Measurements from ENCODE around the gene ITSN1. TPM values are rescaled to one million over a fixed set of nuclear protein-coding genes. Genes with fewer than 3 reads are reported as not detected.

Gene ITSN1
- total and polyA plus RNA-seq, 12 donors, result 20.0 to 60.5 (median 36.7) TPM

GRCh38 chr21:33684923-33685560 lies 42.7 kb downstream of the ITSN1 start:
- WGBS, 4 donors, result 13 to 26% (median 20%) methylated on average over 5 of the region's 5 CpGs
- no peak for DNase-seq
- H3K9me3 ChIP-seq (replicated peaks in 1 of 3), result no peaks in the 10 kb centered on the region
- peak overlapping the region in 1 of 4 donors; percentile 4 for H3K4me3 ChIP-seq
- intact Hi-C loops (cut with DNase I), result no loop called here
- H3K27ac ChIP-seq, result peak overlapping the region in 4 of 5 donors; percentile 33 to 71 (median 61)
- no peaks in the 10 kb centered on the region for H3K36me3 ChIP-seq (replicated peaks in 1 of 2)
- H3K4me1 ChIP-seq (replicated peaks in 1 of 2), result peaks cover 40 to 54% of the 10 kb centered on the region in 2 donors
- H3K27me3 ChIP-seq, result no peaks in the 10 kb centered on the region
- no peak for TF ChIP-seq POLR2A (IDR thresholded peaks at IDR 0.05)
- TF ChIP-seq CTCF (IDR thresholded peaks at IDR 0.05), result no peak

GRCh38 chr21:33685613-33686197 lies 43.4 kb downstream of the ITSN1 start:
- intact Hi-C loops (cut with DNase I), result no loop called here
- H3K27me3 ChIP-seq, result no peaks in the 10 kb centered on the region

GRCh38 chr21:33686386-33686785 lies 44.1 kb downstream of the ITSN1 start:
- no peaks in the 10 kb centered on the region for H3K36me3 ChIP-seq (replicated peaks in 1 of 2)
- TF ChIP-seq POLR2A (IDR thresholded peaks at IDR 0.05) (no peak), CTCF (IDR thresholded peaks at IDR 0.05) (no peak)
- no peak for DNase-seq
- peaks cover 43 to 60% of the 10 kb centered on the region in 2 donors for H3K4me1 ChIP-seq (replicated peaks in 1 of 2)
- peak overlapping the region in 3 of 5 donors; percentile 32 to 61 (median 52) for H3K27ac ChIP-seq
- intact Hi-C loops (cut with DNase I), result no loop called here
- no peaks in the 10 kb centered on the region for H3K27me3 ChIP-seq
- peak overlapping the region in 1 of 4 donors; percentile 27 for H3K4me3 ChIP-seq
- H3K9me3 ChIP-seq (replicated peaks in 1 of 3), result no peaks in the 10 kb centered on the region
- 61 to 71% (median 68%) methylated on average over 3 of the region's 3 CpGs for WGBS, 4 donors

More at GRCh38 chr21:33685613-33686197, 43.4 kb downstream of the ITSN1 start:
- H3K27ac ChIP-seq, result peak overlapping the region in 4 of 5 donors; percentile 13 to 61 (median 46)
- H3K4me3 ChIP-seq, result peak overlapping the region in 1 of 4 donors; percentile 27
- DNase-seq, result no peak
- peaks cover 40 to 54% of the 10 kb centered on the region in 2 donors for H3K4me1 ChIP-seq (replicated peaks in 1 of 2)
- H3K9me3 ChIP-seq (replicated peaks in 1 of 3), result no peaks in the 10 kb centered on the region
- no peaks in the 10 kb centered on the region for H3K36me3 ChIP-seq (replicated peaks in 1 of 2)
- TF ChIP-seq POLR2A (IDR thresholded peaks at IDR 0.05), result no peak
- no peak for TF ChIP-seq CTCF (IDR thresholded peaks at IDR 0.05)

- Histone ChIP-seq H3K27ac (no peak overlapping the region), H3K4me3 (no peak overlapping the region), H3K4me1 (replicated peaks in 1 of 2) (peaks cover 42 to 62% of the 10 kb centered on the region in 2 donors), H3K36me3 (replicated peaks in 1 of 2) (no peaks in the 10 kb centered on the region), H3K27me3 (no peaks in the 10 kb centered on the region), H3K9me3 (replicated peaks in 1 of 3) (no peaks in the 10 kb centered on the region)
- intact Hi-C loops (cut with DNase I), result no loop called here
- no peak for TF ChIP-seq CTCF (IDR thresholded peaks at IDR 0.05)
- TF ChIP-seq POLR2A (IDR thresholded peaks at IDR 0.05), result no peak
- DNase-seq, result no peak
- WGBS, 4 donors, result 77 to 88% (median 81%) methylated on average over 3 of the region's 3 CpGs
Measured at GRCh38 chr21:33687634-33688033, 45.3 kb downstream of the ITSN1 start.
